Calu3 (cell line): ENCODE results near the gene CFAP210. TPM values are rescaled to one million over a fixed set of nuclear protein-coding genes. Genes with fewer than 3 reads are reported as not detected.

Source experiments
- BruUV-seq: library from RNA; stranded (reverse); fragments of 400-500 nt; replicated peaks from 2 replicates; lab custom pipeline; 2021; lab: Mats Ljungman, UMichigan
- CTCF ChIA-PET: fragments of 300-600 bp; sonication (Branson Sonifier 250); formaldehyde crosslinking; loops from one replicate; lab custom pipeline; 2022; ENCODE audit warnings: antibody characterized with exemption; lab: Charles Lee
- DNase-seq: peaks from one replicate; pipeline ENCODE4 v3.0.0; 2022
- H3K27ac Mint-ChIP-seq: one replicate; pipeline ENCODE4 v1.8.0; 2022; ENCODE audit warnings: mixed read lengths; ENCODE audit not compliant: unreplicated experiment
- H3K27me3 Mint-ChIP-seq: one replicate; pipeline ENCODE4 v1.8.0; 2022; ENCODE audit warnings: mixed read lengths; ENCODE audit not compliant: unreplicated experiment
- H3K36me3 Mint-ChIP-seq: one replicate; pipeline ENCODE4 v1.8.0; 2022; ENCODE audit warnings: mild to moderate bottlenecking, moderate library complexity, mixed read lengths; ENCODE audit not compliant: insufficient read depth, unreplicated experiment
- H3K4me1 Mint-ChIP-seq: one replicate; pipeline ENCODE4 v1.8.0; 2022; ENCODE audit warnings: mild to moderate bottlenecking, low read depth, mixed read lengths; ENCODE audit not compliant: unreplicated experiment
- H3K4me3 Mint-ChIP-seq: one replicate; pipeline ENCODE4 v1.8.0; 2022; ENCODE audit warnings: mild to moderate bottlenecking, low read depth, moderate library complexity, mixed read lengths; ENCODE audit not compliant: unreplicated experiment
- H3K9me3 Mint-ChIP-seq: one replicate; pipeline ENCODE4 v1.8.0; 2022; ENCODE audit warnings: low read depth, mixed read lengths; ENCODE audit not compliant: unreplicated experiment
- intact Hi-C: fragments of 100-400 bp; cut with micrococcal nuclease; formaldehyde crosslinking; loops from one replicate; pipeline ENCODE4 v1.10.0; 2022; ENCODE audit not compliant: unreplicated experiment
- total RNA-seq: library from RNA; stranded (reverse); gene quantifications from 2 replicates; pipeline ENCODE4 v1.2.3, GENCODE V29; 2022
- TF ChIP-seq, protein P1 (sequence below): fragments of 200-600 bp; IDR thresholded peaks from one replicate; pipeline ENCODE4 v1.8.0; 2022; ENCODE audit warnings: antibody characterized with exemption; ENCODE audit not compliant: unreplicated experiment

CFAP210 gene
- total RNA-seq, 1 experiment from 2014 or later, result not detected

DNA sequence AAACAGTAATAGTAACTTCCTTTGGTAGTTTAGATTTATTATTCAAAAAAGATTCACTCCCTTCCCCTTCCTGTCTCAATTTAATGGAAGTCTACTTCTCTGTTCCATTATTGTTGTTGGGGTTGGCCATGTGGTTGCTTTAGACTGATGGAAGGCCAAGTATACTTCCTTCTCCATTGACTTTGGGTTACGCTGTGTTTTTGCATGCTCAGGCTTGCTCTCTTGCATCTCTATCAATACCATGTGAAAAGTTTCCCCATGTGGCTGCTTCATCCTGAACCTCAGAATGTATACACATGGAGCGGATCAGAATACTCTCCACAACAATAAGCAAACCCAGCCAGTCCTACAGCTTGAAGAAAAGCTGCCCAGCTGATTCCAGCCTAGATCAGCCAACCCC, 20.3 kb downstream of the CFAP210 start:
- peaks cover 2% of the 10 kb centered on the region for H3K9me3 Mint-ChIP-seq
- BruUV-seq, result no TSS peak
- H3K4me1 Mint-ChIP-seq, result no peaks in the 10 kb centered on the region
- CTCF ChIA-PET, result no interaction called here
- no peaks in the 10 kb centered on the region for H3K36me3 Mint-ChIP-seq
- H3K27ac Mint-ChIP-seq, result no peak overlapping the region
- no peaks in the 10 kb centered on the region for H3K27me3 Mint-ChIP-seq
- H3K4me3 Mint-ChIP-seq, result no peak overlapping the region
- TF ChIP-seq, protein P1, sequence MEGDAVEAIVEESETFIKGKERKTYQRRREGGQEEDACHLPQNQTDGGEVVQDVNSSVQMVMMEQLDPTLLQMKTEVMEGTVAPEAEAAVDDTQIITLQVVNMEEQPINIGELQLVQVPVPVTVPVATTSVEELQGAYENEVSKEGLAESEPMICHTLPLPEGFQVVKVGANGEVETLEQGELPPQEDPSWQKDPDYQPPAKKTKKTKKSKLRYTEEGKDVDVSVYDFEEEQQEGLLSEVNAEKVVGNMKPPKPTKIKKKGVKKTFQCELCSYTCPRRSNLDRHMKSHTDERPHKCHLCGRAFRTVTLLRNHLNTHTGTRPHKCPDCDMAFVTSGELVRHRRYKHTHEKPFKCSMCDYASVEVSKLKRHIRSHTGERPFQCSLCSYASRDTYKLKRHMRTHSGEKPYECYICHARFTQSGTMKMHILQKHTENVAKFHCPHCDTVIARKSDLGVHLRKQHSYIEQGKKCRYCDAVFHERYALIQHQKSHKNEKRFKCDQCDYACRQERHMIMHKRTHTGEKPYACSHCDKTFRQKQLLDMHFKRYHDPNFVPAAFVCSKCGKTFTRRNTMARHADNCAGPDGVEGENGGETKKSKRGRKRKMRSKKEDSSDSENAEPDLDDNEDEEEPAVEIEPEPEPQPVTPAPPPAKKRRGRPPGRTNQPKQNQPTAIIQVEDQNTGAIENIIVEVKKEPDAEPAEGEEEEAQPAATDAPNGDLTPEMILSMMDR, result no peak
- no peak for DNase-seq
- intact Hi-C loops, result no loop called here

GRCh38 chr2:169673106-169673505, 21.1 kb downstream of the CFAP210 start:
- Mint-ChIP-seq H3K4me1 (no peaks in the 10 kb centered on the region), H3K9me3 (peaks cover 2% of the 10 kb centered on the region), H3K4me3 (no peak overlapping the region), H3K36me3 (no peaks in the 10 kb centered on the region), H3K27ac (no peak overlapping the region), H3K27me3 (no peaks in the 10 kb centered on the region)
- intact Hi-C loops, result no loop called here
- DNase-seq, result no peak
- CTCF ChIA-PET, result no interaction called here
- BruUV-seq, result no TSS peak
- TF ChIP-seq, protein P1, result no peak

DNA sequence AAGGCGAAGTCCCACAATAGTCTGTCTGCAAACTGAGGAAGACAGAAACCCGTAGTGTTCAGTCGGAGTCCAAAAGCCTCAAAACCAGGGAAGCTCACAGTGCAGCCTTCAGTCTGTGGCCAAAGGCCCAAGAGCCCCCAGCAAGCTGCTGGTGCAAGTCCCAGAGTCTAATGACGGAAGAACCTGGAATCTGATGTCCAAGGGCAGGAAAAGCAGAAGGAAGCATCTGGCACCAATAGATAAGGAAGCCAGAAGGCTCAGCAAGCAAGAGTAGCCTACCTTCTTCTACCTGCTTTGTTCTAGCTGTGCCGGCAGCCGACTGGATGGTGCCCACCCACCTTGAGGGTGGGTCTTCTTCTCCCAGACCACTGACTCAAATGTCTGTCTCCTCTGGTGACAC, 21.8 kb downstream of the CFAP210 start:
- DNase-seq, result no peak
- CTCF ChIA-PET, result no interaction called here
- BruUV-seq, result no TSS peak
- intact Hi-C loops, result no loop called here
- H3K27ac Mint-ChIP-seq, result no peak overlapping the region
- H3K9me3 Mint-ChIP-seq, result peaks cover 2% of the 10 kb centered on the region
- TF ChIP-seq, protein P1, result no peak
- H3K4me1 Mint-ChIP-seq, result no peaks in the 10 kb centered on the region
- H3K36me3 Mint-ChIP-seq, result no peaks in the 10 kb centered on the region
- no peak overlapping the region for H3K4me3 Mint-ChIP-seq
- no peaks in the 10 kb centered on the region for H3K27me3 Mint-ChIP-seq

DNA sequence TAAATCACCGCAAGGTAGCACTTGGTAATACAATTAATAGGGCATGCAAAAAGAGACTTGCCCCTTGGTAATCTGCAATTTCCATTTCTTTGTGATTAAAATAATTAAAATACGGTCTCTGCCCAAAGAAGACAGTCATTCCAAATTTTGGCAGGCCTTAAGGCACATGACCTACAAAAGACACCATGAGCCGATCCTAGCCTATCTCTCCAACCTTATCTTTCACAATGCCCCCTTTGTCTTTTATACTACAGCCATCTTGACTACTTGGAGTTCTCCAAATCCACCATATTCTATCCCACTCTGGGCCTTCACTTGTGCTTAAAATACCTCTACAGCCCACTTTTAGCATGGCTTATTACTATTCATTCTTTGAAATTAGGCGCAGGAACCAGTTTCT, 23.3 kb downstream of the CFAP210 start:
- CTCF ChIA-PET, result no interaction called here
- DNase-seq, result no peak
- TF ChIP-seq, protein P1, result no peak
- no TSS peak for BruUV-seq
- Mint-ChIP-seq H3K36me3 (no peaks in the 10 kb centered on the region), H3K27ac (no peak overlapping the region), H3K4me3 (no peak overlapping the region), H3K4me1 (no peaks in the 10 kb centered on the region), H3K27me3 (no peaks in the 10 kb centered on the region), H3K9me3 (peaks cover 2% of the 10 kb centered on the region)
- intact Hi-C loops, result no loop called here
